Trophoblast cell (in vitro differentiated cells and primary cell): ENCODE results near the gene IGF2R.

Experiments
- DNase-seq, 2 donors: peaks; one replicate each; pipeline ENCODE4 v3.0.0-alpha.2; 2016
- H2AFZ ChIP-seq: 2 replicates; pipeline ENCODE4 v1.6.1; 2013; ENCODE audit warnings: low read length, moderate library complexity, mild to moderate bottlenecking; ENCODE audit not compliant: insufficient read depth, poor library complexity
- H2AK5ac ChIP-seq: 2 replicates; pipeline ENCODE4 v1.6.1; 2013; ENCODE audit warnings: mild to moderate bottlenecking, low read length
- H2BK120ac ChIP-seq: 2 replicates; pipeline ENCODE4 v1.6.1; 2013; ENCODE audit warnings: low read length, mild to moderate bottlenecking, moderate library complexity; ENCODE audit not compliant: insufficient read depth, poor library complexity
- H2BK12ac ChIP-seq: 2 replicates; pipeline ENCODE4 v1.6.1; 2013; ENCODE audit warnings: mild to moderate bottlenecking, low read length, moderate library complexity
- H2BK5ac ChIP-seq: 2 replicates; pipeline ENCODE4 v1.6.1; 2013; ENCODE audit warnings: low read length, low read depth, moderate library complexity, mild to moderate bottlenecking; ENCODE audit not compliant: poor library complexity
- H3K14ac ChIP-seq: 2 replicates; pipeline ENCODE4 v1.6.1; 2013; ENCODE audit warnings: mild to moderate bottlenecking, low read length
- H3K18ac ChIP-seq: 2 replicates; pipeline ENCODE4 v1.6.1; 2013; ENCODE audit warnings: mild to moderate bottlenecking, low read length
- H3K23ac ChIP-seq: 2 replicates; pipeline ENCODE4 v1.6.1; 2013; ENCODE audit warnings: low read length
- H3K27ac ChIP-seq: 2 replicates; pipeline ENCODE4 v1.5.1; 2013; ENCODE audit warnings: low read depth, mild to moderate bottlenecking, inconsistent platforms, low read length, moderate library complexity
- H3K27me3 ChIP-seq: 2 replicates; pipeline ENCODE4 v1.6.1; 2013; ENCODE audit warnings: inconsistent platforms, mild to moderate bottlenecking, low read length, moderate library complexity; ENCODE audit not compliant: insufficient read depth
- H3K36me3 ChIP-seq, 2 experiments: 1 replicate in 1 of 2; 2 replicates in 1 of 2; pipeline ENCODE4 v1.6.1; 2013; ENCODE audit warnings: low read length in 2 of 2, mild to moderate bottlenecking in 2 of 2, moderate library complexity in 1 of 2; ENCODE audit not compliant: insufficient read depth in 2 of 2, control insufficient read depth in 1 of 2
- H3K4ac ChIP-seq: 2 replicates; pipeline ENCODE4 v1.6.1; 2013; ENCODE audit warnings: low read depth, mild to moderate bottlenecking, low read length, moderate library complexity
- H3K4me1 ChIP-seq, 2 experiments: 1 replicate in 1 of 2; 2 replicates in 1 of 2; pipeline ENCODE4 v1.6.1; 2013; ENCODE audit warnings: low read length in 2 of 2, mild to moderate bottlenecking in 2 of 2, moderate library complexity in 1 of 2; ENCODE audit not compliant: insufficient read depth in 2 of 2, control insufficient read depth in 1 of 2
- H3K4me2 ChIP-seq: 2 replicates; pipeline ENCODE4 v1.6.1; 2013; ENCODE audit warnings: inconsistent platforms, mild to moderate bottlenecking, low read length, moderate library complexity
- H3K4me3 ChIP-seq: 2 replicates; pipeline ENCODE4 v1.5.1; 2013; ENCODE audit warnings: mild to moderate bottlenecking, low read depth, low read length, inconsistent platforms
- H3K79me1 ChIP-seq: one replicate; pipeline ENCODE4 v1.6.1; 2013; ENCODE audit warnings: low read length
- H3K79me2 ChIP-seq: 2 replicates; pipeline ENCODE4 v1.6.1; 2013; ENCODE audit warnings: low read length, mild to moderate bottlenecking; ENCODE audit not compliant: control insufficient read depth, insufficient read depth, poor library complexity
- H3K9ac ChIP-seq: 2 replicates; pipeline ENCODE4 v1.6.1; 2013; ENCODE audit warnings: mild to moderate bottlenecking, low read length
- H3K9me3 ChIP-seq: 2 replicates; pipeline ENCODE4 v1.6.1; 2013; ENCODE audit warnings: low read depth, mild to moderate bottlenecking, control low read depth, inconsistent platforms, low read length; ENCODE audit not compliant: insufficient read depth
- H4K12ac ChIP-seq: 2 replicates; pipeline ENCODE4 v1.6.1; 2013; ENCODE audit warnings: low read depth, mild to moderate bottlenecking, low read length, moderate library complexity
- H4K8ac ChIP-seq: 2 replicates; pipeline ENCODE4 v1.6.1; 2013; ENCODE audit warnings: low read depth, mild to moderate bottlenecking, low read length, moderate library complexity
- H4K91ac ChIP-seq: one replicate; pipeline ENCODE4 v1.6.1; 2013; ENCODE audit warnings: low read depth, mild to moderate bottlenecking, low read length, moderate library complexity
- WGBS: extraction: QIAGEN DNeasy Blood & Tissue Kit; methylation state at CpG from one replicate; pipeline ENCODE4 v1.1.7; 2013; ENCODE audit warnings: missing lambda C conversion rate; ENCODE audit not compliant: insufficient read length, insufficient coverage; ENCODE audit errors: extremely low coverage; 5-methylcytosine and 5-hydroxymethylcytosine counted together

Gene IGF2R

GRCh38 chr6:160093061-160093460 is 124.2 kb downstream of the IGF2R start:
- Histone ChIP-seq H2AFZ (no peak overlapping the region), H3K4me2 (no peak overlapping the region), H3K9ac (no peak overlapping the region), H3K14ac (no peak overlapping the region), H3K23ac (no peak overlapping the region), H2BK120ac (no peak overlapping the region), H3K27me3 (no peaks in the 10 kb centered on the region), H3K27ac (no peak overlapping the region), H3K9me3 (no peaks in the 10 kb centered on the region), H4K8ac (no peak overlapping the region), H2AK5ac (no peak overlapping the region), H3K18ac (no peak overlapping the region), H3K36me3 (peaks cover 53 to 83% of the 10 kb centered on the region in 2 experiments), H3K79me2 (no peaks in the 10 kb centered on the region), H2BK12ac (no peak overlapping the region), H2BK5ac (no peak overlapping the region), H4K12ac (no peak overlapping the region), H3K4me3 (no peak overlapping the region), H3K79me1 (no peaks in the 10 kb centered on the region), H4K91ac (no peak overlapping the region), H3K4me1 (no peaks in the 10 kb centered on the region), H3K4ac (no peak overlapping the region)
- no peak for DNase-seq
- WGBS, result no CpG with 5 or more reads among the region's 7 CpGs

- Histone ChIP-seq H3K79me2 (no peaks in the 10 kb centered on the region), H2BK12ac (no peak overlapping the region), H2AFZ (no peak overlapping the region), H3K9ac (no peak overlapping the region), H4K12ac (no peak overlapping the region), H3K4me2 (no peak overlapping the region), H4K91ac (no peak overlapping the region), H3K14ac (no peak overlapping the region), H3K36me3 (peaks cover 46 to 78% of the 10 kb centered on the region in 2 experiments), H3K4me1 (no peaks in the 10 kb centered on the region), H3K79me1 (no peaks in the 10 kb centered on the region), H3K27me3 (no peaks in the 10 kb centered on the region), H3K4ac (no peak overlapping the region), H2BK5ac (no peak overlapping the region), H3K23ac (no peak overlapping the region), H3K27ac (no peak overlapping the region), H2BK120ac (no peak overlapping the region), H3K4me3 (no peak overlapping the region), H2AK5ac (no peak overlapping the region), H3K18ac (no peak overlapping the region), H3K9me3 (no peaks in the 10 kb centered on the region), H4K8ac (no peak overlapping the region)
- no CpG with 5 or more reads among the region's 4 CpGs for WGBS
- no peak for DNase-seq
These were observed 125.1 kb downstream of the IGF2R start for GRCh38 chr6:160093946-160094345.

- Histone ChIP-seq H2BK120ac (no peak overlapping the region), H3K27ac (no peak overlapping the region), H3K14ac (no peak overlapping the region), H4K91ac (no peak overlapping the region), H4K12ac (no peak overlapping the region), H3K23ac (no peak overlapping the region), H3K4ac (no peak overlapping the region), H2AFZ (no peak overlapping the region), H3K27me3 (no peaks in the 10 kb centered on the region), H3K4me3 (no peak overlapping the region), H3K4me2 (no peak overlapping the region), H3K4me1 (no peaks in the 10 kb centered on the region), H3K9me3 (no peaks in the 10 kb centered on the region), H4K8ac (no peak overlapping the region), H3K79me2 (no peaks in the 10 kb centered on the region), H3K36me3 (peaks cover 38 to 65% of the 10 kb centered on the region in 2 experiments), H3K79me1 (no peaks in the 10 kb centered on the region), H3K9ac (no peak overlapping the region), H2AK5ac (no peak overlapping the region), H2BK12ac (no peak overlapping the region), H3K18ac (no peak overlapping the region), H2BK5ac (no peak overlapping the region)
- no CpG with 5 or more reads among the region's 8 CpGs for WGBS
- no peak for DNase-seq
These were observed 126.4 kb downstream of the IGF2R start for GRCh38 chr6:160095146-160095845.

- Histone ChIP-seq H3K79me2 (no peaks in the 10 kb centered on the region), H2AFZ (no peak overlapping the region), H3K23ac (no peak overlapping the region), H2AK5ac (no peak overlapping the region), H4K12ac (no peak overlapping the region), H3K4me1 (no peaks in the 10 kb centered on the region), H3K27ac (no peak overlapping the region), H3K79me1 (no peaks in the 10 kb centered on the region), H2BK5ac (no peak overlapping the region), H3K9me3 (no peaks in the 10 kb centered on the region), H2BK12ac (no peak overlapping the region), H3K27me3 (no peaks in the 10 kb centered on the region), H3K14ac (no peak overlapping the region), H3K4me2 (no peak overlapping the region), H3K18ac (no peak overlapping the region), H3K9ac (no peak overlapping the region), H3K36me3 (peaks cover 50 to 59% of the 10 kb centered on the region in 2 experiments), H3K4me3 (no peak overlapping the region), H2BK120ac (no peak overlapping the region), H4K8ac (no peak overlapping the region), H3K4ac (no peak overlapping the region), H4K91ac (no peak overlapping the region)
- no peak for DNase-seq
- WGBS, result no CpG with 5 or more reads among the region's 23 CpGs
These were observed 132.7 kb downstream of the IGF2R start for GRCh38 chr6:160101277-160102205.
